ENCODE measurements around the gene RBFOX1.

Gene RBFOX1

GRCh38 chr16:7376227-7376626, 43.6 kb downstream of the RBFOX1 start:
- DNase-seq, result no peak

- DNase-seq, result no peak
Observed at GRCh38 chr16:7377231-7377630, 44.6 kb downstream of the RBFOX1 start.

- no peak for DNase-seq
Observed at GRCh38 chr16:7378024-7378695, 45.5 kb downstream of the RBFOX1 start.

- DNase-seq, result no peak
Observed at GRCh38 chr16:7380441-7380840, 47.8 kb downstream of the RBFOX1 start.

- no peak for DNase-seq
Observed at GRCh38 chr16:7380911-7381310, 48.3 kb downstream of the RBFOX1 start.

GRCh38 chr16:7381671-7382070, 49.0 kb downstream of the RBFOX1 start:
- DNase-seq, result no peak

GRCh38 chr16:7382521-7382920, 49.9 kb downstream of the RBFOX1 start:
- DNase-seq, result no peak

- no peak for DNase-seq
Observed at GRCh38 chr16:7390974-7391373, 58.3 kb downstream of the RBFOX1 start.

GRCh38 chr16:7391694-7392093, 59.0 kb downstream of the RBFOX1 start:
- no peak for DNase-seq

- no peak for DNase-seq
Observed at GRCh38 chr16:7392206-7392605, 59.6 kb downstream of the RBFOX1 start.

GRCh38 chr16:7393680-7394079, 61.0 kb downstream of the RBFOX1 start:
- no peak for DNase-seq

- DNase-seq, result no peak
Observed at GRCh38 chr16:7394720-7395336, 62.2 kb downstream of the RBFOX1 start.

- peak; percentile 46 to 59 for DNase-seq
Observed at GRCh38 chr16:7397901-7398300, 65.3 kb downstream of the RBFOX1 start.

GRCh38 chr16:7398536-7398935, 65.9 kb downstream of the RBFOX1 start:
- DNase-seq, result no peak

GRCh38 chr16:7399296-7399695, 66.7 kb downstream of the RBFOX1 start:
- no peak for DNase-seq

- no peak for DNase-seq
Observed at GRCh38 chr16:7400117-7400890, 67.7 kb downstream of the RBFOX1 start.

GRCh38 chr16:7404217-7404616, 71.6 kb downstream of the RBFOX1 start:
- DNase-seq, result no peak

GRCh38 chr16:7405166-7405565, 72.5 kb downstream of the RBFOX1 start:
- DNase-seq, result peak in 1 of 2 experiments; percentile 1

GRCh38 chr16:7408700-7409365, 76.2 kb downstream of the RBFOX1 start:
- no peak for DNase-seq

GRCh38 chr16:7419441-7419840, 86.8 kb downstream of the RBFOX1 start:
- no peak for DNase-seq

- DNase-seq, result no peak
Observed at GRCh38 chr16:7420079-7420478, 87.4 kb downstream of the RBFOX1 start.

- DNase-seq, result no peak
Observed at GRCh38 chr16:7420843-7421242, 88.2 kb downstream of the RBFOX1 start.

- no peak for DNase-seq
Observed at GRCh38 chr16:7421578-7421977, 88.9 kb downstream of the RBFOX1 start.

Data from SW 1271 (cell line).